Body of pancreas (tissue), 4 donors: ENCODE data around the gene POU2F2. TPM values are rescaled to one million over a fixed set of nuclear protein-coding genes. Genes with fewer than 3 reads are reported as not detected.

ENCODE experiments used
- ATAC-seq: fragments of 150-250 bp; one replicate; pipeline ENCODE4 v1.9.1; 2016
- DNase-seq, 4 donors: peaks; one replicate each; pipeline ENCODE4 v3.0.0-alpha.2; 2019
- H3K27ac ChIP-seq, 4 donors: fragments of 200-600 bp; sonication (generic); 1 replicate in 3 of 4; 2 replicates in 1 of 4; pipeline versions ENCODE4 v1.5.1 to v1.6.1; 2016 to 2019; ENCODE audit warnings: mild to moderate bottlenecking in 1 of 4, mixed read lengths in 1 of 4, moderate library complexity in 1 of 4
- H3K27me3 ChIP-seq, 2 donors: fragments of 200-600 bp; sonication (generic); one replicate each; pipeline ENCODE4 v1.6.0; 2016; ENCODE audit warnings: mild to moderate bottlenecking in 1 of 2
- H3K36me3 ChIP-seq, 2 donors: fragments of 200-600 bp; sonication (generic); replicated peaks in 1 of 2; 2 replicates each; pipeline ENCODE4 v1.5.1; 2016; ENCODE audit warnings: low read depth in 2 of 2; ENCODE audit not compliant: insufficient read depth in 1 of 2
- H3K4me1 ChIP-seq: fragments of 200-600 bp; sonication (generic); one replicate; pipeline ENCODE4 v1.6.0; 2016
- H3K4me3 ChIP-seq, 2 donors: fragments of 200-600 bp; sonication (generic); 1 replicate in 1 of 2; 2 replicates in 1 of 2; pipeline ENCODE4 v1.5.1; 2016 to 2019
- H3K9me3 ChIP-seq, 3 donors: fragments of 200-600 bp; sonication (generic); 1 replicate in 2 of 3; 2 replicates in 1 of 3; pipeline ENCODE4 v1.5.1; 2016
- POLR2A ChIP-seq, 3 donors: fragments of 450-650 bp; IDR thresholded peaks; one replicate each; pipeline ENCODE4 v1.6.1; 2016; ENCODE audit warnings: antibody characterized with exemption in 3 of 3, mild to moderate bottlenecking in 2 of 3
- WGBS, 2 donors: methylation state at CpG; one replicate each; pipeline ENCODE4 v1.1.5; 2017; 5-methylcytosine and 5-hydroxymethylcytosine counted together
- intact Hi-C: fragments of 100-400 bp; cut with DNase I; formaldehyde crosslinking; loops from one replicate; pipeline ENCODE4 v1.15.1; 2023
- total RNA-seq, 2 donors: library from RNA; depleted of rRNA; stranded (reverse); fragments of >200 nt; gene quantifications; one replicate each; pipeline ENCODE4 v1.1.0, GENCODE V29; 2016
- TF ChIP-seq, protein P1 (sequence below), 7 experiments: fragments of 450-650 bp in 4 of 7; fragments of 200-600 bp in 3 of 7; sonication (generic) in 3 of 7; IDR thresholded peaks; one replicate each; pipeline ENCODE4 v1.5.1; 2016 to 2019; ENCODE audit warnings: antibody characterized with exemption in 7 of 7

POU2F2 gene
- total RNA-seq, 2 donors from 2014 or later = under 0.01 to 1.6 TPM

DNA sequence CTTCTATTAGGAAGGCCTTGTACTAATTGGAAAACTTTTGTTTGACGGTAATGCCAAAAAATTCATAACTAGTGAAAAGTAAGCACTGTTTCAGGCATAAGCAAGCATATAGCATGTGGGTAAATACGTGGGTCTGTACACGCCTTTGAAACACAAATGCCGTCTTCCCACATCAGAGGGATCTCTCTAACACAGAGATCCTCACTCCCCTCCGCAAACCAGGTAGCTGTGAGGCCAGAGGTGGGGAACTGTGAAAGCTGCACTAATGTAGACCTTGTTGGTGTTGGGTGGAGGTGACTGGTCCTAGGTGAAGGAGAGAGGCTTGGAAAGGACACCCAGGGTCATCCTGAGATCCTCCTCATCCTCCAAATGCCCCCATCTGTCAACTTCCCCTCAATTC lies 16.0 kb upstream of the POU2F2 start:
- Histone ChIP-seq H3K4me1 (peaks cover 36% of the 10 kb centered on the region), H3K4me3 (no peak overlapping the region), H3K27ac (no peak overlapping the region), H3K36me3 (no peaks in the 10 kb centered on the region), H3K9me3 (no peaks in the 10 kb centered on the region), H3K27me3 (no peaks in the 10 kb centered on the region)
- no peak for TF ChIP-seq POLR2A (IDR thresholded peaks at IDR 0.05)
- TF ChIP-seq, protein P1, sequence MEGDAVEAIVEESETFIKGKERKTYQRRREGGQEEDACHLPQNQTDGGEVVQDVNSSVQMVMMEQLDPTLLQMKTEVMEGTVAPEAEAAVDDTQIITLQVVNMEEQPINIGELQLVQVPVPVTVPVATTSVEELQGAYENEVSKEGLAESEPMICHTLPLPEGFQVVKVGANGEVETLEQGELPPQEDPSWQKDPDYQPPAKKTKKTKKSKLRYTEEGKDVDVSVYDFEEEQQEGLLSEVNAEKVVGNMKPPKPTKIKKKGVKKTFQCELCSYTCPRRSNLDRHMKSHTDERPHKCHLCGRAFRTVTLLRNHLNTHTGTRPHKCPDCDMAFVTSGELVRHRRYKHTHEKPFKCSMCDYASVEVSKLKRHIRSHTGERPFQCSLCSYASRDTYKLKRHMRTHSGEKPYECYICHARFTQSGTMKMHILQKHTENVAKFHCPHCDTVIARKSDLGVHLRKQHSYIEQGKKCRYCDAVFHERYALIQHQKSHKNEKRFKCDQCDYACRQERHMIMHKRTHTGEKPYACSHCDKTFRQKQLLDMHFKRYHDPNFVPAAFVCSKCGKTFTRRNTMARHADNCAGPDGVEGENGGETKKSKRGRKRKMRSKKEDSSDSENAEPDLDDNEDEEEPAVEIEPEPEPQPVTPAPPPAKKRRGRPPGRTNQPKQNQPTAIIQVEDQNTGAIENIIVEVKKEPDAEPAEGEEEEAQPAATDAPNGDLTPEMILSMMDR (IDR thresholded peaks at IDR 0.05) = no peak
- DNase-seq (no peak), ATAC-seq (no peak)
- intact Hi-C loops = no loop called here
- WGBS, 2 donors = 90 to 91% methylated on average over 5 of the region's 5 CpGs

DNA sequence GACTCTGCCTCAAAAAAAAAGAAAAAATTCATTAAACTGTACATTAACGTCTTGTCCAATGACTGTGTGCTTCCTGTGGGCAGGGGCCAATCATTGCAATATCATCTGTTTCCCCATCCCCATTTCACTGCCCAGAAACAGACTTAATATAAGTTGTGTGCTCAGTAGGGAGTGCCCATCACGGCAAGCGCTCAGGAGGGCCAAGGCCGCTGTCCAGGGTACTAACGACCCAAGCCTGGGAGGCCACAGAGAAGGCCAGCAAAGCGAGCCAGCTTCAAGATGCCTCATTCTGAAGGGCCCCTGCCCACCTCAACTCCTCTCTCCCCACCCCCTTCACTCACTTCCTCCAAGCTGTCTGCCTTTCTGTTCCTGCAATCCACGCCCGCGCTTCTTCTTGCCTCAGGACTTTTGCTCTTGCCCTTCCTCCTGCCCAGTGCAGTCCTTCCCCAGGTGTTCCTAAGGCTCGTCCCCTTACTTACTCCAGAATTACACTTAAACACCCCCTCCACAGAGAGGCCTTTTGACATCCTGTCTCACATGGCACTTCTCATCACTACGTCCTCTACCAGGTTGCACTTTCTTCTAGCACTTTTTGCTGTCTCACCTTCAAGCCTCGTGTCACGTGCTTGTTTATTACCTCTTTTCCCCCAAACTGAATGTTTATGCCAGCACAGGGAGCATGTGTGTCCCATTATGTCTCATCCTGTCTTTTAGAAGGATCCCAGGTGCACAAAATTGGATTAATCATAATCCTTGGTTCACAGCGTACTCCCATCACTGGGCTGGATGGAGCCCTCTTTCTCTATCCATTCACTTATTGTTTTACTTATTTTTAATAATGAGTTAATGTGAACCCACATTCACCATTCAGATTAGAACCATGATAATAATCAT lies 11.3 kb upstream of the POU2F2 start:
- 70% methylated on average over 14 of the region's 14 CpGs for WGBS, 2 donors
- H3K4me1 ChIP-seq = no peaks in the 10 kb centered on the region
- H3K9me3 ChIP-seq = no peaks in the 10 kb centered on the region
- ATAC-seq = no peak
- no peak overlapping the region for H3K27ac ChIP-seq
- no peaks in the 10 kb centered on the region for H3K27me3 ChIP-seq
- intact Hi-C loops = no loop called here
- DNase-seq = no peak
- TF ChIP-seq, protein P1 (IDR thresholded peaks at IDR 0.05) = no peak
- TF ChIP-seq POLR2A (IDR thresholded peaks at IDR 0.05) = no peak
- no peak overlapping the region for H3K4me3 ChIP-seq
- H3K36me3 ChIP-seq = no peaks in the 10 kb centered on the region

DNA sequence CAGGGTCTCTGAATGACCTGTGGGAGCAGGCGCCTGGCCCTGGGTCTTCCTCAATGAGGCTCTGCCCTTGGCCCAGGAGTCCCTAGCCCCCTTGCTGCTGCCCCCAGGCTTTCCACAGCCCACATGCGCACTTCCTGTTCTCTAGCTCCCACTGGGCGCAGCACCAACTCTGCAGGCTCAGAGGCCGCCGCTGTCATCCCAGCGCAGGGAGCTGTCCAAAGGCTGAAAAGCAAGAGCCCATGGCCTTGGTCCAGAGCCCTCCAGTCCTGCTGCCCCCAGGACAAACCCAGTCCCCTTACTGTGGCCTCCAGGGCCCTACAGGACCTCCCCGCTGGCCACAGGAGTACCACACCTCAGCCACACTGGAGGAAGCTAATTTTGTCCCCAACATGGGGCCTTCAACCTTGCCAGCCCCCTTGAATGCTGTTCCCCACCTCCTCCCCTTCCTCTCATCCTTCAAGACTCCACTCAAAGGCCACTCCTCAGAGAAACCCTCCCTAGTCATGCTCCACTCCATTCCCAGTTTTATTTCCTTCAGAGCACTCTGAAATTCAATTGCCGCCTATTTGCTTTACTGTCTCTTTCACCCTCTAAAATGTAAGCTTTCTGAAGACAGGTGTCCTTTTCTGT lies 8.0 kb upstream of the POU2F2 start:
- Histone ChIP-seq H3K4me3 (no peak overlapping the region), H3K27ac (no peak overlapping the region), H3K27me3 (no peaks in the 10 kb centered on the region), H3K36me3 (no peaks in the 10 kb centered on the region), H3K9me3 (no peaks in the 10 kb centered on the region), H3K4me1 (no peaks in the 10 kb centered on the region)
- TF ChIP-seq POLR2A (IDR thresholded peaks at IDR 0.05) = no peak
- TF ChIP-seq, protein P1 (IDR thresholded peaks at IDR 0.05) = no peak
- ATAC-seq (peak; percentile 48), DNase-seq (peak; percentile 45 to 68 (median 58))
- intact Hi-C loops = no loop called here
- 22 to 58% methylated on average over 3 to 8 of the region's 8 CpGs for WGBS, 2 donors

DNA sequence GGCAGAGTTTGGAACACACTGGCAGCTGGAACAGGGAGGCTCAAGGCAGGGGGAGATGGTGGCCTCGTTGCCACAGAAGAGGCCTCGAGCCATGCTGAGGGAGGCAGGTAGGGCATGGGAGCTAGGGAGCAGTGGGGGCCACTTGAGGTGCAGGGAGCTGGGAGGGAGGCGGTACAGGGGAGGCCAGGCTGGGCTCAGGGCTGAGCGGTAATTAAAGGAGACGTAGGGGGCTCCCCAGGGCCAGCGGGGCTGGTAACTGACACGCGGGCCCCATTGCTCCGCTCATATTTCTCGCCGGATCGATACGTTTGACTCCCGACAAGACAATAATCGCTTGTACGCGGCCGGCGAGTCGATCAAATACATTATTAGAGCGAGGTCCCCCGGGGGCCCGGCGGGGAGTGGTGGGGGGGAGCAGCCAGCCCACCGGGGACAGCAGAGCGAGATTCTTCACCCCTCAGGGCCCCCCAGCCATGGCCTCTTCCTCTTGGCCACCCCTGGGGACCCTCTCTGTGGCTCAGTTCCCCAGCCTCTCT lies 2.4 kb upstream of the POU2F2 start:
- WGBS, 2 donors = 66 to 88% methylated on average over 24 to 26 of the region's 26 CpGs
- Histone ChIP-seq H3K4me3 (no peak overlapping the region), H3K27me3 (no peaks in the 10 kb centered on the region), H3K27ac (no peak overlapping the region), H3K9me3 (no peaks in the 10 kb centered on the region), H3K4me1 (peaks cover 13% of the 10 kb centered on the region), H3K36me3 (no peaks in the 10 kb centered on the region)
- intact Hi-C loops = loop anchor here (5.0 kb wide), 1 partner anchor 53 kb away; no protein-coding TSS in a partner anchor
- no peak for DNase-seq
- no peak for TF ChIP-seq POLR2A (IDR thresholded peaks at IDR 0.05)
- TF ChIP-seq, protein P1 (IDR thresholded peaks at IDR 0.05) = no peak
- ATAC-seq = no peak
